Stromal cell of bone marrow (primary cell): Measurements from ENCODE around the gene SMC6.

ENCODE experiments used
- DNase-seq: peaks from one replicate; pipeline ENCODE4 v3.0.0-alpha.2; 2012; ENCODE audit warnings: low read depth

SMC6 gene

GRCh38 chr2:17710547-17711248 lies 42.9 kb downstream of the SMC6 start:
- no peak for DNase-seq

- DNase-seq: peak; percentile 33
Observed at GRCh38 chr2:17709897-17710296, 43.7 kb downstream of the SMC6 start.

GRCh38 chr2:17708501-17708900 lies 45.1 kb downstream of the SMC6 start:
- DNase-seq: no peak

- DNase-seq: no peak
Observed at GRCh38 chr2:17706845-17707244, 46.8 kb downstream of the SMC6 start.

- DNase-seq: no peak
Observed at GRCh38 chr2:17690776-17691175, 62.8 kb downstream of the SMC6 start.

- no peak for DNase-seq
Observed at GRCh38 chr2:17689010-17689409, 64.6 kb downstream of the SMC6 start.

GRCh38 chr2:17688600-17688999 lies 65.0 kb downstream of the SMC6 start:
- DNase-seq: no peak

- no peak for DNase-seq
Observed at GRCh38 chr2:17683981-17684380, 69.6 kb downstream of the SMC6 start.

- DNase-seq: no peak
Observed at GRCh38 chr2:17682098-17682857, 71.3 kb downstream of the SMC6 start.

- DNase-seq: no peak
Observed at GRCh38 chr2:17680119-17680518, 73.5 kb downstream of the SMC6 start.

GRCh38 chr2:17674817-17675216 lies 78.8 kb downstream of the SMC6 start:
- DNase-seq: no peak

- DNase-seq: peak; percentile 48
Observed at GRCh38 chr2:17672583-17673317, 80.9 kb downstream of the SMC6 start.

- DNase-seq: peak; percentile 33
Observed at GRCh38 chr2:17667898-17668297, 85.7 kb downstream of the SMC6 start.

GRCh38 chr2:17664534-17664933 lies 89.1 kb downstream of the SMC6 start:
- DNase-seq: no peak

- DNase-seq: no peak
Observed at GRCh38 chr2:17662723-17663122, 90.9 kb downstream of the SMC6 start.

- no peak for DNase-seq
Observed at GRCh38 chr2:17661460-17661859, 92.2 kb downstream of the SMC6 start.

- no peak for DNase-seq
Observed at GRCh38 chr2:17660219-17660618, 93.4 kb downstream of the SMC6 start.

GRCh38 chr2:17658251-17658843 lies 95.3 kb downstream of the SMC6 start:
- peak; percentile 59 for DNase-seq

- no peak for DNase-seq
Observed at GRCh38 chr2:17657759-17658158, 95.9 kb downstream of the SMC6 start.

GRCh38 chr2:17652681-17653394 lies 100.8 kb downstream of the SMC6 start:
- no peak for DNase-seq

GRCh38 chr2:17649026-17649425 lies 104.6 kb downstream of the SMC6 start:
- no peak for DNase-seq

- no peak for DNase-seq
Observed at GRCh38 chr2:17648581-17648980, 105.0 kb downstream of the SMC6 start.
